Anterior cingulate cortex (tissue), 58 donors: Measurements from ENCODE around the gene AK5.

ENCODE experiments used
- DNase-seq, 58 donors: peaks; one replicate each; lab custom pipeline; 2025; lab: John Stamatoyannopoulos, UW

The AK5 gene, protein sequence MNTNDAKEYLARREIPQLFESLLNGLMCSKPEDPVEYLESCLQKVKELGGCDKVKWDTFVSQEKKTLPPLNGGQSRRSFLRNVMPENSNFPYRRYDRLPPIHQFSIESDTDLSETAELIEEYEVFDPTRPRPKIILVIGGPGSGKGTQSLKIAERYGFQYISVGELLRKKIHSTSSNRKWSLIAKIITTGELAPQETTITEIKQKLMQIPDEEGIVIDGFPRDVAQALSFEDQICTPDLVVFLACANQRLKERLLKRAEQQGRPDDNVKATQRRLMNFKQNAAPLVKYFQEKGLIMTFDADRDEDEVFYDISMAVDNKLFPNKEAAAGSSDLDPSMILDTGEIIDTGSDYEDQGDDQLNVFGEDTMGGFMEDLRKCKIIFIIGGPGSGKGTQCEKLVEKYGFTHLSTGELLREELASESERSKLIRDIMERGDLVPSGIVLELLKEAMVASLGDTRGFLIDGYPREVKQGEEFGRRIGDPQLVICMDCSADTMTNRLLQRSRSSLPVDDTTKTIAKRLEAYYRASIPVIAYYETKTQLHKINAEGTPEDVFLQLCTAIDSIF

DNA sequence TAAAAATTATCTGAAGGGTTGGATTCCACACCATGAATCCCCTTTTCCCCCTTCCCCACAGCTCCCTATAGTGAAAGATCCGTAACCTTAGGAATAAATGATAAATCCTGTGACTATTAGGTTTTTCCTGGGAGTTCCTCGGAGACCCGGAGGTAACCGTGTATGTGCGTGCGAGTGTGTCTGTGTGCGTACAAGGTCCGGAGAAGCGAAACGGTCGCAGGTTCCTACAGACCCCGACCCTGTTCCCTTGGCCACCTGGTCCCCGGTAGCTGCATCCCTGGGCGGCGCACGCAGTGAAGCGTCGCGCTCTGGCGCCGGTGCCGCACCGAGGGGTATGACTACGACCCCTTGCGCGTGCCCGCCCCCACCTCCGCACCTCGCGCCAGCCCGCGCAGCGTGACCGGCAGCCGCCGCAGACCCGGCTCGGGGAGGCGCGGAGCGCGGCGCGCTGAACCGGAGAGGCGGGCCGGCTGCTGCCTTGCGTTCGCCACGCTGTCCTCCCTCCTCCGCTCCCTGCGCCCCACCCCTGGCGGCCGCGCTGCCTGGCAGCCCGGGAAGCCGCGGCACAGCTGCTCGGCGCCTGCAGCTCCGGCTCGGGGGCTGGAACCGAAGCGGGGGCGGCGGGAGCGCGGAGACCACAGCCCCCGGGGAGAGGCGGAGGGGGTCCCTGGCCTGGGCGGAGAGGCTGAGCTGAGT lies at the start of gene AK5:
AK5 (plus strand) TSS at position 529 of the 696 bp plus-strand sequence. CDS start 295 bp downstream, outside the sequence.
- DNase-seq: peak in 47 of 58 donors; percentile 9 to 74 (median 48)

DNA sequence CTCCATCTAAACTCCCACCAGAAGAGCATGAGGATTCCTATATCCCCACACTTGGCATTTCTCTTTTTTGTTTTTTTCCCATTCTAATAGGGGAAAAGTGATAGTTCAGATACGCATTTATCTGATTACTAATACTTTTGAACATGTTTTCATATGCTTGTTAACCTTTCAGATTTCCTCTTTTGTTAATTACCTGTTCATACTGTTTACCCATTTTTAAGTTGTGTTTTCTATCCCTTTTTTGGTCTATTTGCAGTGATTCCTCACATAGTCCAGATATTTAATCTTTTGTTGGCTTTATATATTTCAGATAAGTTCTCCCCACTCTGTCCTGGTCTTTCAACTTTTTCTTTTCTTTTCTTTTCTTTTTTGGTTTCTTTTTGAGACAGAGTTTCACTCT lies 49.0 kb upstream of the AK5 start:
- no peak for DNase-seq

DNA sequence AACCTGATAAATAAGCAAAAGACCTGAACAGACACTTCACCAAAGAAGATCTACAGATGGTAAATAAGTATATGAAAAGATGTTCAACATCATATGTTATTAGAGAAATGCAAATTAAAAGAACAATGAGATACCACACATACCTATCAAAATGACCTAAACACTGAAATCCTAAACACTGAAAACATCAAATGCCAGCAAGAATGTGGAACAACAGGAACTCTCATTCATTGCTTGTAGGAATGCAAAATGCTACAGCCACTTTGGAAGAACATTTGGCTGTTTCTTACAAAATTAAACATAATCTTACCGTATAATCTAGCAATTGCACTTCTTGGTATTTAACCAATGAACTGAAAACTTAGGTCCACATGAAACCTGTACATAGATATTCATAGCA lies 47.7 kb upstream of the AK5 start:
- no peak for DNase-seq

DNA sequence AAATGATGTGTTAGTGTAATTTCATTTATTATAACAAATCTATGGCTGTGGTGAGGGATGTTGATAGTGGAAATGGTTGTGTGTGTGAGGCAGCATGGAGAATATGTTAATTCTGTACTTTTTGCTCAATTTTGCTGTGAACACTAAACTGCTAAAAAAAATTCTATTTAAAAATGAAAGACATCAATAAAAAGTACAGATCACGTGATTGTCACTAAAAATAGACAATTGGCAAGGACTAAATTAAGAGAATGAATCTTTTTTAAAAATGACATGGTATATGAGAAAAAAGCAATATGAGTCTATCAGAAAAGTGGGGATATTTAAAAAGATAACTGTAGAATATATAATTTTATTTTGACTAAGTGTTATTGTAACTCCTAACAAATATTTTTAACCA lies 46.9 kb upstream of the AK5 start:
- DNase-seq: no peak

DNA sequence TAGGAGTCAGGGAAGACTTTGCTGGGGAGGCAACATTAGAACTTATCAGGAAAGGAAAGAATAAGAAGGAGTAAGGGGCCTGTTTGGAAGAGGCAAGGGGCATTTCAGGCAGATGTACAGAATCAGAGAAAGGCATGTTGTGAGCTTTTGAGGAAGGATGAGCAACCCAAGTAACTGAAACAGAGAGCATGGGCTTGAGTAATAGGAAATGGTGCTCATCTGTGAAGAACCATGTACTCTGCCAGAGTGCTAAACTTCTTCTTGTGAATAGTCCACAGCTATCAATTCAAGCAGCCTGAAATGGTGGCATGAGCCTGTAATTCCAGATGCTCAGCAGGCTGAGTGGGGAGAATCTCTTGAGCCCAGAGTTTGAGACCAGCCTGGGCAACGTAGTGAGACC lies 43.4 kb upstream of the AK5 start:
- DNase-seq: no peak

DNA sequence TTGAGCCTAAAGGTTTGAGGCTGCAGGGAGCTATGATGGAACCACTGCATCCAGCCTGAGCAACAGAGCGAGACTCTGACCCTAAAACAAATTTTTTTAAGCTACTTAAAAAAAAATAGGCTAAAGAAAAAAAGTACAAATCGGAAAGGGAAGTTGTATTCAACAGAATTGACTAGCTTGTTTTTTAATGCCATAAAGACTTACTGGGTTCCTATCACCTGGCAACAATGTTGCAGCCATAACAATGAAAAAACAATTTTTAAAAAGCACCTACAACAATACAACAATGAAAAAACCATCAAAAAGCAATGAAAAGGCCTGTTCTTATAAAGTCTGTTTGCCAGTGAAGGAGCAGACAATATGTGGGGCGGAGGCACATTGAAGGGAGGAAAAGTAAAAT lies 42.5 kb upstream of the AK5 start:
- no peak for DNase-seq

DNA sequence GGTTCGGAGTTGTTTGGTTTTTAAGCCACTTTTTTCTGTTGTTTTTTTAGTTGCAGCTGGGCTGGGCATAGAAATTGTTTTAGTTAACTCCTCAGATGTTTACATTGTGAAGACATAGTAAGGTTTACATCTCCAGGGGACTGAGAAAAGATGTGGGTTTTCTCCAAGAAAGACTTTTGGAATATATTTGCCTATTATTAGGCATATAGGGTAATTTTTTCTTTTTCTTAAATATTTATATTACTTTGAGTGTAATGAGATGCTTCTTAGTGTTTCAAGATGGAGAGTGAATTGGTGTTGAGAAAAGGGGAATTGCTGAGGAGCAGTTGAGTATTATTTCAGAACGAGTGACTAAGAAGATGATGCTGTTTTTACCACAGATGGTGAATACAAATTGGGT lies 36.0 kb upstream of the AK5 start:
- no peak for DNase-seq

DNA sequence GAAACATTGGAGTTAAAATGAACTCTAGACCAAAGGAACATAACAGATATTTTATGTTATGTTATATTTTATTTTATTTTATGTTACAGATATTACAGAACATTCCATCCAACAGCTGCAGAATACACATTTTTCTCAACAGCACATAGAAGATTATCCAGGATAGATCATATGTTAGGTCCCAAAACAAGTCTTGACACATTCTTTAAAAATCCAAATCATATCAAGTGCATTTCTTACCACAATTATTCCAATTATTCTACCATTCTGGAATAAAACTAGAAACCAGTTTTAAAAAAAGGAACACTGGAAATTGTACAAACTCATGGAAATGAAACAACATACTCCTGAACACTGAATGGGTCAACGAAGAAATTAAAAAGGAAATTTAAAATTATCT lies 31.7 kb upstream of the AK5 start:
- DNase-seq: no peak

DNA sequence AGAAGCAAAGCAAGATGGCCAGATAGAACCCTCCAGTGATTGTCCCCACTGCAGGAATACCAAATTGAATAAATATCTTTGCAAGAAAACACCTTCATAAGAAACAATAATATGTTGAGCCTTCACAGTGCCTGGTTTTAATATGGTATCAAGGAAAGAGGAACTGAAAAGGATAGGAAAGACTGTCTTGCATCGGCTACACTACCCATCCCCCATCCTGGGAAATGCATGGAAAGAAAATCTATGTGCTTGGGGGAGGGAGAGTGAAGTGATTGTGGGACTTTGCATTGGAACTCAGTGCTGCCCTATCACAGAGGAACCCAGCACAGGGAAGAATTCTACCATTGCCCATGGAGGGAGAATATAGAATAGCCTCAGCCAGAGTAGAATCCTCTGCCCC lies 28.6 kb upstream of the AK5 start:
- DNase-seq: no peak

DNA sequence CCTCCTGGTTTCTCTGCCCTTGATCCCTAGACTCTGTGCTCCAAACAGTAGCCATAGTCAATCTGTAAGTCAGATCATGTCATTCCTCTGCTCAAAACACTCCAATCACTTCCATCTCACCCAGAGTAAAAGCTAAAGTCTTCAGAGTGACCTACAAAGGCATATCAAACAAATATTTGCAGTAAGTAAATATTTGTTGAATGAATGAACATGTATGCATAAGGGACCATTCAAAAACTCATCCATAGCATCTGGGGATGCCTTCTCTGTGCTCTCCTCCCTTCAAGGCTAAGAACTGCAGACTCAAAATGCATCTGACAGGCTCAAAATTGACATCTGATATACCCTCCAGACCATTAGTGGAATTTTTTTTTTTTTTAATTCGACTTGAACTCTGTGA lies 18.1 kb upstream of the AK5 start:
- no peak for DNase-seq

DNA sequence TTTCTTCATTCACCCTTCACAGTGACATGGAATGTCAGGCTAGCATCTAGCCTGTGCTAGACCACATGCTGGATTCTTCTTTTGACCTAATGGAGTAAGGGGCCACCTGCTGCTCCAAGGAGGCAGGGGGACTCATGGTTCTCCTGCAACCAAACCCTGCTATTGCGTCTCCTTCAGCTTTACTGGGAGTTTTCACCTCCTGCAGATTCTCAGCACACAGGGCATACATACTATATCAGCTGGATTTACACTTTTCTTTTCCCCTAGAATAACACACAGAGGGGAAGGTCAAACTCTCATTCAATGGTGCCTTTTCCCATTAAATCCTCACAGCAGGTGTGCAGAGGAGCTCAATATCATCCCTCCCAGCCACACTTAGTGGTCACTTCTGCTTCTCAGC lies 16.6 kb upstream of the AK5 start:
- DNase-seq: no peak

DNA sequence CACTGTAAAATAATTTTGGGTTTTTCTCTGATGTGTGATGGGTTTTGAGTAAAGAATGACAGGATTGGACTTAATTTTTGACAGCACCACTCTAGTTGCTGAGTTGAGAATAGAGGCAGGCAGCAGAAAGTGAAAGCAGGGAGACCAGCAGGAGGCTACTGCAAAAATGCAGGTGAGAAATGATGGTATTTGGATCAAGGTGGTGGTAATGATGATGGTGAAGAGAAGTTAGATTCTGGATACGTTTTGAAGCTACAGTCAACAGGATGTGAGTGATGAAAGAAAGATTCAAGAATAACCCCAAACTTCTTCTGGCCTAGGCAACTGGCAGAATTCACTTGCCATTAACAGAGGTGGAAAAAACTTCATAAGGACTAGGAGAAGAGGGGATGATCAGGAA lies 14.8 kb upstream of the AK5 start:
- DNase-seq: no peak

DNA sequence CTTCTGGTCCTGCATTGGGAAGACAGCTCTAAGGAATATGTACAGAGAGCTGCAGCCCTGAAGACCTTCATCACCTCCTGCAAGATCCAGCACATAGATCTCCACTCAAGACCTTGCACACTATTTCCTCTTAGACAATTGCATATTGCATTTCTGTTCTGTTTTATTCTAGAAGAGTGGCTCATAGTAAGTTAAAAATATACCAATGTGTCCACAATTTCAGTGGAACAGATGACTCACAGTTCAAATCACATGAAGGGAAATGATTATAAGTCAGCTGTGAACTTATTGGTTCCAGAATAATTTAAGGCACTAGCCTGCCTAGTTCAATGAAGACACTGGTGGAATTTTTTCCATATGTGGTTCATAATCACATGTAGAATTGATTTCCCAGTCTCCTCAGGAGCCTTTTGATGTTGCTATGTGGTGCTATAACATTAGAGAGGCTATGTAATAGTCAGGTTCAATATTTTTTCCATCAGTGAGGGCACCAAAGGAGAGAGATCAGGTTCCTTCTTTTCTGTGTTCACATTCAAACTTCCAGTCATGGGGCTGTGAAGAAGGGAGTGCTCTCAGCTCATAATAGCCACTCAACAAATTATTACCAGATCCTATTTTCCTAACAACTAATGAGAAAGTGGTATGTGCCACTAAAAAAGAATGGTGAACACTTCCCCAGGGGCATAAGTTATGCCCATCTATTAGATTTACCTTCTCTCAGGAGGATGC lies 9.8 kb upstream of the AK5 start:
- no peak for DNase-seq

DNA sequence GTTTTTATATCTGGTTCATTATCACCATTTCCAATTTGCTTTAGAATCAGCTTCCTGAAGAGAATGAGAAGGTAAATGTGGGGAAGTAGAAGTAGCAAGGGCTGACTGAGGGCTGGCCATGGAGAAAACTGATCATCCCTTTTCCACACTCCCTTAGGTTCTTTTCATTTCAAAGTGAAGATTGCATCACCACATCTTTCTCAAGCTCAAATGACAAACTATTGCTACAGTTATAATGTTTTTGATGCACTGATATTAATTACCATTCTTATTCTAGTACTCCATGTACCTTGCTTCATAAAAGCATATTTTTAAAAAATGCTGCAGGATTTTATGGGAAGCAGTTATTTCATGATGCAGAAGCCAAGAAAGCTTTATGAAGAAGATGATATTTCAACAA lies 7.9 kb upstream of the AK5 start:
- no peak for DNase-seq

DNA sequence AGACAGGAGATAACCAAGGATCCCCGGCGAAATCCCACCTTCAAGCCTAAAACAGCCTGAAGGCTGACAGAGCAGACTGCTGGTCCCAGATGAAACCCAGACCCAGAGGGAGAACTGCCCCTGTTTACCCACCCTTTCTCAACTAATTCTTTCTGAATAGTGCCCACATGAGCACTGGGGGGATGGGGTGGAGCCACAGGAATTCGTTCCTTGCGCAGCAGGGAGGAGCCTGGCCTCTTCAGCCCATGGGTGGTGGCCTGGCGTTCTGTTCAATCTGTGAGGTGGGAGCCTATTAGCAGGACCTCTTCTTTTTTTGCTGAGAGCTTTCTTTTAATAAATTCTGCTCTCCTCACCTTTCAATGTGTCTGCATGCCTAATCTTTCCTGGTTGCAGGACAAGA lies 6.6 kb upstream of the AK5 start:
- no peak for DNase-seq

DNA sequence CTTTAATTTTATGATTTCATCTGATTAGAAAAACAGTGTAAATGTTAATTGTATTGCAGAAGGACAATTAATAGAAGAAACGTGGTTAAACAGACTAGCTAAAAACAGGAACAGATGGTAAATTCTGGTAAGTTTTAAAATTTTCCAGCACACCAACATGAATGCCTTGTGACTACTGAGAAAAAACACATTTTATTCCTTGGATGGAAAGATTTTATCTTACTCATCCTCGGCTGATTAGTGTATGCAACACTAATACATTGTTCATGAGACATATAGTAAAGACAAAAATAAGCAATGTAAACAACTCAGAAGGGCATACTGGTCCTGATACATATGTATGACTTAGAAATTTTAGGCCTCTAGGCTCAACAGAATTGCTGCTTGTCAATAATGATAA lies 4.9 kb upstream of the AK5 start:
- no peak for DNase-seq

DNA sequence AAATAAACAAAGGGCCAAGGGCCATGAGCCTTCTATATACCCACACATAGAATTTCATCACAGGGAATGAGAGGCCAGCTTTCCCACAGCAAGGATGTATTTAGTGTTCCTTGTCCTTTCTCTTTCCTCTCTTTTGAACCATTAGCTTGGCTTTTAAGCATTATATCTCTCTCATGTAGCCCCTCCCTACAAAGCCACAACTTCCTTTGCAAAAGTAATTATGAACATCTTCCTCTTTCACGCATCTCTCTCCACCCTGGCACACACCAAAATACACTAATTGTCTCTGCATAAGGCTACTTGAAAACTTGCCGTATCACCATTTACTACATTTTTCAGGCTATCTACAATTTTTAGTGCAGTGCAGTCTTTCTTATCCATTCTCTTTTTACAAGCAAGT lies 1.9 kb upstream of the AK5 start:
- no peak for DNase-seq

DNA sequence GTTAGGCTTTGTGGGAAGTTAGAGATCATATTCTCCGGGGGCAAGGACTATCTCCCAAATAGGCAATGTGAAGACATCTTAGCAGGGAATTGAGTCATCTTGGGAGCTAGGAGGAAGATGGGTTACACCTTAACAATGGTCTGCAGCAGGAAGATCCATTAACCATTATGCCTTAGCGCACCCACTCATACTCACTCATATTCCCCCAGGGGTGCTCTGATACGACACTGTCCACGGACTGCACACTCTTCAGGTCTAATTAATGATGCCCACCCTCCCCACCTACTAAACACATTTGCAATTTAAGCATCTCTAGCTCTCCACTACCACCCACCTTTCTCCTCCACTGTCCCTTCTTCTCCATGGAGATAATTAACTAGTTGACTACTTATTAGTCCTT lies 857 bp upstream of the AK5 start:
- no peak for DNase-seq

DNA sequence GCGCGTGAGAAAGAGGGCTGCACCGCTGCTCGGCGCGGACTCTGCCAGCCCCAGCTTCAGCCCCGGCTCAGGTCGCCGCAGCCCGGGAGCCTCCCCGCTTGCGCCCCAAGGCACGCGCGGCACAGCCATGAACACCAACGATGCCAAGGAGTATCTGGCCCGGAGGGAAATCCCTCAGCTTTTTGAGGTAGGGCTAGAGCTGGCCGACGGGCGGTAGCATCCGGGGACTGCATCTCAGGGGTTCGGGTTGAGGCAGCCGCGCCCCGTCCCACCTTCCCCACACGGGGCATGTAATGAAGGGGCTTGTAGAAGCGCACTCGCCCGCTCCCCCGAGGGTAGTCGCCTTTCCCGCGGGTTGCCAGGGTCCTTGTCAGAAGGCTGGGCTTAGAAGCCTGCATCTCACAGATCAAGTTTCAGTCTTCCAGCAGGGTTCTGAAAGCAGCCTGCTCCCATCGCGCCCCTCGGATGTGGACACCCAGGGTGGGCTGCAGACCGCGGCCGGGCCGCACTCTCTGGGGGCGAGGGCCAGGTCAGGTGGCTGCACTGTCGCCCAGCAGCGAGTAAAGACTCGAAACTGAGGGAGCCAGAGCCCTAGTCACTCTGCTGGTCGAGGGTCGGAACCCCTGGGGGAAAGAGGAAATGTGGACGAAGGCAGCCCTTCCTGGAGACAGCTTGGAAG lies 507 bp downstream of the AK5 start:
- peak in 26 of 58 donors; percentile 17 to 74 (median 52) for DNase-seq

DNA sequence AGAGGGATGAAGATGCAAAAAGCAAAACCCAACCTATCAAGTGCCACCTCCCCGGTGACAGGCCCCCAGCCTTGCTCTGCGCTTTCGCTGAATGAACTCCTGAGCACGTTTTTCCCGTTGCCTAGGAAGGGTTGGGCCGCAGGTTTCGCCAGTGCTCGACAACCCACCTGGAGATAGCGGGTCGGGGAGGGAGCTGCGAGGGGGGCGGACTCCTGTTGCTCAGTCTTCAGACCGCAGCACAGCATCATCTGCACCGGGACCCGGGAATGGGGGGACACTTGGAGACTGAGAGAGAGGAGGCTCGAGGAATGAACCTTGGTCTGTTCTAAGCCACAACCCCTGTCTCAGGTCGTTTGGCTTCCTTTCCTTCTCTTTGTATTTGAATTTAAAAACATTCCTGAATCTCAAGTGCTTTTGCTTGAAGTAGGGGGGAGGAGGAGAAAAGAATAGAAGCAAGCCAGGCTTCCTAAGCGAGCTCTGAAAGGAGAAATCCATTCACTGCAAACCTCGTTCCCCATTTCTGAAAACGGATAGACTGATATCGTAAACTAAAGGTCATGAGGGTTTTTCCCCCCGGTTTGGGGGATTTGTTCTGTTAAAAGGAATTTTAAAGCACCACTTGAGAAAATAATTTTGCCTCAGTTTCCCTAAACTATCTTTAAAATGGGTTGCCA lies 1.2 kb downstream of the AK5 start:
- DNase-seq: peak in 34 of 58 donors; percentile 4 to 63 (median 30)
